ENCODE measurements around the gene FSTL5. TPM values are rescaled to one million over a fixed set of nuclear protein-coding genes. Genes with fewer than 3 reads are reported as not detected.

The FSTL5 gene
- total and polyA plus RNA-seq, 2 of the 8 experiments (the other 6 are each of a cell fraction or from before 2014, with no cell fraction given), result 0.09 to 0.32 TPM

GRCh38 chr4:162164906-162165510 lies 1.2 kb upstream of the FSTL5 start (continued):
- TF ChIP-seq, protein P1, sequence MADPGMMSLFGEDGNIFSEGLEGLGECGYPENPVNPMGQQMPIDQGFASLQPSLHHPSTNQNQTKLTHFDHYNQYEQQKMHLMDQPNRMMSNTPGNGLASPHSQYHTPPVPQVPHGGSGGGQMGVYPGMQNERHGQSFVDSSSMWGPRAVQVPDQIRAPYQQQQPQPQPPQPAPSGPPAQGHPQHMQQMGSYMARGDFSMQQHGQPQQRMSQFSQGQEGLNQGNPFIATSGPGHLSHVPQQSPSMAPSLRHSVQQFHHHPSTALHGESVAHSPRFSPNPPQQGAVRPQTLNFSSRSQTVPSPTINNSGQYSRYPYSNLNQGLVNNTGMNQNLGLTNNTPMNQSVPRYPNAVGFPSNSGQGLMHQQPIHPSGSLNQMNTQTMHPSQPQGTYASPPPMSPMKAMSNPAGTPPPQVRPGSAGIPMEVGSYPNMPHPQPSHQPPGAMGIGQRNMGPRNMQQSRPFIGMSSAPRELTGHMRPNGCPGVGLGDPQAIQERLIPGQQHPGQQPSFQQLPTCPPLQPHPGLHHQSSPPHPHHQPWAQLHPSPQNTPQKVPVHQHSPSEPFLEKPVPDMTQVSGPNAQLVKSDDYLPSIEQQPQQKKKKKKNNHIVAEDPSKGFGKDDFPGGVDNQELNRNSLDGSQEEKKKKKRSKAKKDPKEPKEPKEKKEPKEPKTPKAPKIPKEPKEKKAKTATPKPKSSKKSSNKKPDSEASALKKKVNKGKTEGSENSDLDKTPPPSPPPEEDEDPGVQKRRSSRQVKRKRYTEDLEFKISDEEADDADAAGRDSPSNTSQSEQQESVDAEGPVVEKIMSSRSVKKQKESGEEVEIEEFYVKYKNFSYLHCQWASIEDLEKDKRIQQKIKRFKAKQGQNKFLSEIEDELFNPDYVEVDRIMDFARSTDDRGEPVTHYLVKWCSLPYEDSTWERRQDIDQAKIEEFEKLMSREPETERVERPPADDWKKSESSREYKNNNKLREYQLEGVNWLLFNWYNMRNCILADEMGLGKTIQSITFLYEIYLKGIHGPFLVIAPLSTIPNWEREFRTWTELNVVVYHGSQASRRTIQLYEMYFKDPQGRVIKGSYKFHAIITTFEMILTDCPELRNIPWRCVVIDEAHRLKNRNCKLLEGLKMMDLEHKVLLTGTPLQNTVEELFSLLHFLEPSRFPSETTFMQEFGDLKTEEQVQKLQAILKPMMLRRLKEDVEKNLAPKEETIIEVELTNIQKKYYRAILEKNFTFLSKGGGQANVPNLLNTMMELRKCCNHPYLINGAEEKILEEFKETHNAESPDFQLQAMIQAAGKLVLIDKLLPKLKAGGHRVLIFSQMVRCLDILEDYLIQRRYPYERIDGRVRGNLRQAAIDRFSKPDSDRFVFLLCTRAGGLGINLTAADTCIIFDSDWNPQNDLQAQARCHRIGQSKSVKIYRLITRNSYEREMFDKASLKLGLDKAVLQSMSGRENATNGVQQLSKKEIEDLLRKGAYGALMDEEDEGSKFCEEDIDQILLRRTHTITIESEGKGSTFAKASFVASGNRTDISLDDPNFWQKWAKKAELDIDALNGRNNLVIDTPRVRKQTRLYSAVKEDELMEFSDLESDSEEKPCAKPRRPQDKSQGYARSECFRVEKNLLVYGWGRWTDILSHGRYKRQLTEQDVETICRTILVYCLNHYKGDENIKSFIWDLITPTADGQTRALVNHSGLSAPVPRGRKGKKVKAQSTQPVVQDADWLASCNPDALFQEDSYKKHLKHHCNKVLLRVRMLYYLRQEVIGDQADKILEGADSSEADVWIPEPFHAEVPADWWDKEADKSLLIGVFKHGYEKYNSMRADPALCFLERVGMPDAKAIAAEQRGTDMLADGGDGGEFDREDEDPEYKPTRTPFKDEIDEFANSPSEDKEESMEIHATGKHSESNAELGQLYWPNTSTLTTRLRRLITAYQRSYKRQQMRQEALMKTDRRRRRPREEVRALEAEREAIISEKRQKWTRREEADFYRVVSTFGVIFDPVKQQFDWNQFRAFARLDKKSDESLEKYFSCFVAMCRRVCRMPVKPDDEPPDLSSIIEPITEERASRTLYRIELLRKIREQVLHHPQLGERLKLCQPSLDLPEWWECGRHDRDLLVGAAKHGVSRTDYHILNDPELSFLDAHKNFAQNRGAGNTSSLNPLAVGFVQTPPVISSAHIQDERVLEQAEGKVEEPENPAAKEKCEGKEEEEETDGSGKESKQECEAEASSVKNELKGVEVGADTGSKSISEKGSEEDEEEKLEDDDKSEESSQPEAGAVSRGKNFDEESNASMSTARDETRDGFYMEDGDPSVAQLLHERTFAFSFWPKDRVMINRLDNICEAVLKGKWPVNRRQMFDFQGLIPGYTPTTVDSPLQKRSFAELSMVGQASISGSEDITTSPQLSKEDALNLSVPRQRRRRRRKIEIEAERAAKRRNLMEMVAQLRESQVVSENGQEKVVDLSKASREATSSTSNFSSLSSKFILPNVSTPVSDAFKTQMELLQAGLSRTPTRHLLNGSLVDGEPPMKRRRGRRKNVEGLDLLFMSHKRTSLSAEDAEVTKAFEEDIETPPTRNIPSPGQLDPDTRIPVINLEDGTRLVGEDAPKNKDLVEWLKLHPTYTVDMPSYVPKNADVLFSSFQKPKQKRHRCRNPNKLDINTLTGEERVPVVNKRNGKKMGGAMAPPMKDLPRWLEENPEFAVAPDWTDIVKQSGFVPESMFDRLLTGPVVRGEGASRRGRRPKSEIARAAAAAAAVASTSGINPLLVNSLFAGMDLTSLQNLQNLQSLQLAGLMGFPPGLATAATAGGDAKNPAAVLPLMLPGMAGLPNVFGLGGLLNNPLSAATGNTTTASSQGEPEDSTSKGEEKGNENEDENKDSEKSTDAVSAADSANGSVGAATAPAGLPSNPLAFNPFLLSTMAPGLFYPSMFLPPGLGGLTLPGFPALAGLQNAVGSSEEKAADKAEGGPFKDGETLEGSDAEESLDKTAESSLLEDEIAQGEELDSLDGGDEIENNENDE (IDR thresholded peaks at IDR 0.05; ENCODE audit: insufficient replicate concordance, low read length), result no peak
- TF ChIP-seq TEAD4 (IDR thresholded peaks at IDR 0.05; ENCODE audit: low read depth, low read length) (no peak), E2F6 (IDR thresholded peaks at IDR 0.05) (no peak)

All from H1 (cell line).